22Rv1 (cell line): ENCODE measurements around the gene OPN1LW.

ENCODE experiments used
- H3K27ac ChIP-seq: fragments of 450-650 bp; 2 replicates; pipeline ENCODE4 v1.5.1; 2017
- ZFX ChIP-seq: fragments of 450-650 bp; IDR thresholded peaks from 2 replicates; pipeline ENCODE4 v1.6.1; 2017; ENCODE audit warnings: antibody characterized with exemption, borderline replicate concordance
- TF ChIP-seq, protein P1 (sequence below): fragments of 450-650 bp; IDR thresholded peaks from 2 replicates; pipeline ENCODE4 v1.5.1; 2017; ENCODE audit warnings: mild to moderate bottlenecking

OPN1LW gene

DNA sequence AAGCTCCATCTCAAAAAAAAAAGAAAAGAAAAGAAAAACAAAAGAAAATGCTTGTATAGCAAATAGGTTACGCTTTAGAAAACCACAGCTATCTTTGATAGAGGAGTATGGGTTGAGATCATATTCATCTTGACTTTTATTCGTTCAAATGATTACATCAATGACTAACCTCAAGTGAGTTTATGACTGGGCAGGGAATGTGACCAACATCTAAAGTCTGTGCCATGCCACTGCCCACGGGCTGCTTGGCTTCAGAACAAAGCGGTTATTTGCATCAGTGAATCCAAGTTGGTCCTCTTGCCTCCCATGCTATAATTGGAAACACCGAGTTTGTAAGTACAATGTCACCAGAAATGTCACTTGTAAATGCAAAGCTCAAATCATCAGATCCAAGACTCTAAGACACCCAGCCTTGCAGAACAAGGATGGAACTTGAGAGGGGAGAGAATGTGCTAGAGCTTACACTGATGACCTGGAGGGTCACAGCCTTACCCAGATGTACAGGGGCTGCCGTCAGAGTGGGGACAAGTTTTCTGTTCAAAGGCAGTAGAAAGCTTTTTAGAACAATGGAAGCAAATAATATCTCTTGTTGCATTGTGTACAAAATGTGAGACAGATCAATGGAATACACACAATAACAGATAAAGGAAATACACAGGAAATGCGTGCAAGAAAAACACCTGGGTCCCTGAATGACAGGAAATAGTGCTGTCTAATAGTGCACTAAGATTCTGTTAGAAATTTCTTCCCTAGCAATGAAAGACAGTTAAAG, 8.4 kb upstream of the OPN1LW start:
- no peak overlapping the region for H3K27ac ChIP-seq
- TF ChIP-seq, protein P1, sequence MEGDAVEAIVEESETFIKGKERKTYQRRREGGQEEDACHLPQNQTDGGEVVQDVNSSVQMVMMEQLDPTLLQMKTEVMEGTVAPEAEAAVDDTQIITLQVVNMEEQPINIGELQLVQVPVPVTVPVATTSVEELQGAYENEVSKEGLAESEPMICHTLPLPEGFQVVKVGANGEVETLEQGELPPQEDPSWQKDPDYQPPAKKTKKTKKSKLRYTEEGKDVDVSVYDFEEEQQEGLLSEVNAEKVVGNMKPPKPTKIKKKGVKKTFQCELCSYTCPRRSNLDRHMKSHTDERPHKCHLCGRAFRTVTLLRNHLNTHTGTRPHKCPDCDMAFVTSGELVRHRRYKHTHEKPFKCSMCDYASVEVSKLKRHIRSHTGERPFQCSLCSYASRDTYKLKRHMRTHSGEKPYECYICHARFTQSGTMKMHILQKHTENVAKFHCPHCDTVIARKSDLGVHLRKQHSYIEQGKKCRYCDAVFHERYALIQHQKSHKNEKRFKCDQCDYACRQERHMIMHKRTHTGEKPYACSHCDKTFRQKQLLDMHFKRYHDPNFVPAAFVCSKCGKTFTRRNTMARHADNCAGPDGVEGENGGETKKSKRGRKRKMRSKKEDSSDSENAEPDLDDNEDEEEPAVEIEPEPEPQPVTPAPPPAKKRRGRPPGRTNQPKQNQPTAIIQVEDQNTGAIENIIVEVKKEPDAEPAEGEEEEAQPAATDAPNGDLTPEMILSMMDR = no peak
- TF ChIP-seq ZFX = no peak

- no peak overlapping the region for H3K27ac ChIP-seq
- no peak for TF ChIP-seq ZFX
- TF ChIP-seq, protein P1 = peak; percentile 86
These were observed 7.3 kb upstream of the OPN1LW start for GRCh38 chrX:154136627-154137161.

- TF ChIP-seq, protein P1 = no peak
- no peak for TF ChIP-seq ZFX
- H3K27ac ChIP-seq = no peak overlapping the region
These were observed 5.2 kb upstream of the OPN1LW start for GRCh38 chrX:154138857-154139256.

DNA sequence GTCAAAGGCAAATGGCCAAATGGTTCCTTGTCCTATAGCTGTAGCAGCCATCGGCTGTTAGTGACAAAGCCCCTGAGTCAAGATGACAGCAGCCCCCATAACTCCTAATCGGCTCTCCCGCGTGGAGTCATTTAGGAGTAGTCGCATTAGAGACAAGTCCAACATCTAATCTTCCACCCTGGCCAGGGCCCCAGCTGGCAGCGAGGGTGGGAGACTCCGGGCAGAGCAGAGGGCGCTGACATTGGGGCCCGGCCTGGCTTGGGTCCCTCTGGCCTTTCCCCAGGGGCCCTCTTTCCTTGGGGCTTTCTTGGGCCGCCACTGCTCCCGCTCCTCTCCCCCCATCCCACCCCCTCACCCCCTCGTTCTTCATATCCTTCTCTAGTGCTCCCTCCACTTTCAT, 3.8 kb upstream of the OPN1LW start:
- no peak overlapping the region for H3K27ac ChIP-seq
- TF ChIP-seq, protein P1 = no peak
- no peak for TF ChIP-seq ZFX

GRCh38 chrX:154140742-154141141, 3.3 kb upstream of the OPN1LW start:
- TF ChIP-seq, protein P1 = no peak
- TF ChIP-seq ZFX = no peak
- no peak overlapping the region for H3K27ac ChIP-seq

GRCh38 chrX:154142386-154142785, 1.7 kb upstream of the OPN1LW start:
- TF ChIP-seq, protein P1 = no peak
- no peak for TF ChIP-seq ZFX
- no peak overlapping the region for H3K27ac ChIP-seq
